H1 (cell line): ENCODE results near the gene GSTO2. TPM values are rescaled to one million over a fixed set of nuclear protein-coding genes. Genes with fewer than 3 reads are reported as not detected.

Experiments used
- CTCF ChIA-PET: fragments of 300-600 bp; sonication (Branson Sonifier 250); formaldehyde crosslinking; loops from one replicate; lab custom pipeline; 2021; ENCODE audit not compliant: partially characterized antibody; lab: Charles Lee
- POLR2A ChIA-PET: fragments of 300-600 bp; sonication (Branson Sonifier 250); formaldehyde crosslinking; loops from one replicate; lab custom pipeline; 2021; ENCODE audit warnings: inconsistent platforms; ENCODE audit not compliant: partially characterized antibody; lab: Charles Lee
- DNase-seq, 2 experiments: peaks; one replicate each; pipeline versions ENCODE4 v3.0.0 to v3.0.0-alpha.2; 2010 to 2022; ENCODE audit warnings: low spot score in 2 of 2, low read depth in 1 of 2, mixed read lengths in 1 of 2
- FAIRE-seq: peaks from 2 replicates; lab custom pipeline; 2011; peaks lifted over from hg19 to GRCh38; lab: Jason Lieb, UNC
- H2AFZ ChIP-seq: 2 replicates; pipeline ENCODE4 v1.8.1; 2012; ENCODE audit warnings: low read length, inconsistent platforms
- H2AK5ac ChIP-seq: 2 replicates; pipeline ENCODE4 v1.6.1; 2013; ENCODE audit warnings: low read depth, low read length
- H2BK120ac ChIP-seq: replicated peaks from 2 replicates; pipeline ENCODE3; 2013; ENCODE audit warnings: low read depth, low read length, inconsistent platforms
- H2BK12ac ChIP-seq: 2 replicates; pipeline ENCODE4 v1.6.1; 2013; ENCODE audit warnings: low read depth, low read length
- H2BK15ac ChIP-seq: 2 replicates; pipeline ENCODE4 v1.6.1; 2013; ENCODE audit warnings: low read length
- H2BK20ac ChIP-seq: 2 replicates; pipeline ENCODE4 v1.6.1; 2013; ENCODE audit warnings: low read length
- H2BK5ac ChIP-seq: 2 replicates; pipeline ENCODE4 v1.6.1; 2013; ENCODE audit warnings: low read depth, low read length
- H3K14ac ChIP-seq: 2 replicates; pipeline ENCODE4 v1.6.1; 2013; ENCODE audit warnings: inconsistent platforms; ENCODE audit not compliant: insufficient read length
- H3K18ac ChIP-seq: 2 replicates; pipeline ENCODE4 v1.6.1; 2013; ENCODE audit warnings: low read length; ENCODE audit errors: extremely low read depth
- H3K23ac ChIP-seq: 2 replicates; pipeline ENCODE4 v1.6.1; 2013; ENCODE audit warnings: inconsistent platforms; ENCODE audit not compliant: insufficient read length
- H3K23me2 ChIP-seq: 2 replicates; pipeline ENCODE4 v1.6.1; 2013; ENCODE audit warnings: low read depth, low read length
- H3K27ac ChIP-seq: 2 replicates; pipeline ENCODE4 v1.6.1; 2011; ENCODE audit warnings: low read depth, low read length, inconsistent platforms
- H3K27me3 ChIP-seq, 4 experiments: replicated peaks in 1 of 4; 1 replicate in 1 of 4; 2 replicates in 3 of 4; pipeline versions ENCODE4 v1.6.1 to v1.8.1; 2011 to 2013; ENCODE audit warnings: low read length in 3 of 4, mild to moderate bottlenecking in 3 of 4, inconsistent platforms in 2 of 4, mixed read lengths in 2 of 4, moderate library complexity in 1 of 4; ENCODE audit not compliant: control insufficient read depth in 3 of 4, insufficient read depth in 3 of 4; ENCODE audit errors: extremely low read depth in 1 of 4
- H3K36me3 ChIP-seq, 4 experiments: 2 replicates each; pipeline versions ENCODE4 v1.6.1 to v1.8.1; 2011 to 2013; ENCODE audit warnings: mild to moderate bottlenecking in 4 of 4, low read length in 3 of 4, moderate library complexity in 2 of 4, control low read depth in 1 of 4, inconsistent platforms in 1 of 4; ENCODE audit not compliant: insufficient read depth in 4 of 4, control insufficient read depth in 2 of 4
- H3K4ac ChIP-seq: replicated peaks from 2 replicates; pipeline ENCODE3; 2013; ENCODE audit warnings: low read length, low read depth, mixed read lengths, inconsistent platforms; ENCODE audit not compliant: insufficient read length
- H3K4me1 ChIP-seq, 4 experiments: replicated peaks in 1 of 4; 1 replicate in 1 of 4; 2 replicates in 3 of 4; pipeline versions ENCODE4 v1.6.1 to v1.8.1; 2011 to 2013; ENCODE audit warnings: low read length in 3 of 4, inconsistent platforms in 2 of 4, mixed read lengths in 1 of 4; ENCODE audit not compliant: insufficient read depth in 4 of 4, control insufficient read depth in 3 of 4
- H3K4me2 ChIP-seq, 2 experiments: 2 replicates each; pipeline versions ENCODE4 v1.6.1 to v1.8.1; 2011 to 2013; ENCODE audit warnings: low read depth in 2 of 2, low read length in 2 of 2, control low read depth in 1 of 2, inconsistent platforms in 1 of 2, mild to moderate bottlenecking in 1 of 2; ENCODE audit not compliant: insufficient read depth in 1 of 2
- H3K4me3 ChIP-seq, 4 experiments: fragments of 200-600, 300-600 bp in 1 of 4; sonication (generic), shearing (Covaris generic), sonication (Bioruptor Twin) in 1 of 4; 2 replicates each; pipeline versions ENCODE4 v1.5.1 to v1.8.1; 2011 to 2016; ENCODE audit warnings: low read length in 4 of 4, low read depth in 3 of 4, control low read depth in 2 of 4, inconsistent platforms in 2 of 4, mild to moderate bottlenecking in 2 of 4, mixed read lengths in 1 of 4, moderate library complexity in 1 of 4; ENCODE audit not compliant: insufficient read depth in 2 of 4; ENCODE audit errors: extremely low read depth in 1 of 4
- H3K56ac ChIP-seq: replicated peaks from 2 replicates; pipeline ENCODE3; 2013; ENCODE audit warnings: low read depth, mild to moderate bottlenecking, mixed read lengths, low read length, inconsistent platforms; ENCODE audit not compliant: insufficient read length
- H3K79me1 ChIP-seq: 2 replicates; pipeline ENCODE4 v1.6.1; 2013; ENCODE audit warnings: low read depth, low read length, control low read depth
- H3K79me2 ChIP-seq, 2 experiments: 2 replicates each; pipeline versions ENCODE4 v1.6.1 to v1.8.1; 2012 to 2013; ENCODE audit warnings: low read length in 2 of 2, mild to moderate bottlenecking in 2 of 2, inconsistent platforms in 1 of 2; ENCODE audit not compliant: insufficient read depth in 2 of 2, control insufficient read depth in 1 of 2
- H3K9ac ChIP-seq, 4 experiments: replicated peaks in 1 of 4; 1 replicate in 1 of 4; 2 replicates in 3 of 4; pipeline versions ENCODE4 v1.6.1 to v1.8.1; 2011 to 2013; ENCODE audit warnings: low read depth in 3 of 4, low read length in 3 of 4, control low read depth in 2 of 4, mild to moderate bottlenecking in 2 of 4, moderate library complexity in 2 of 4, inconsistent platforms in 1 of 4; ENCODE audit errors: extremely low read depth in 1 of 4
- H3K9me3 ChIP-seq, 2 experiments: 2 replicates each; pipeline versions ENCODE4 v1.6.1 to v1.8.1; 2012 to 2013; ENCODE audit warnings: mild to moderate bottlenecking in 2 of 2, moderate library complexity in 2 of 2, control low read depth in 1 of 2, inconsistent platforms in 1 of 2, low read depth in 1 of 2, low read length in 1 of 2, mixed read lengths in 1 of 2; ENCODE audit not compliant: insufficient read depth in 2 of 2
- H4K20me1 ChIP-seq, 2 experiments: replicated peaks in 1 of 2; 2 replicates each; pipeline versions ENCODE3 to v1.8.1; 2011 to 2013; ENCODE audit warnings: inconsistent platforms in 2 of 2, low read length in 2 of 2, mild to moderate bottlenecking in 1 of 2; ENCODE audit not compliant: insufficient read depth in 2 of 2, control insufficient read depth in 1 of 2
- H4K5ac ChIP-seq: 2 replicates; pipeline ENCODE4 v1.6.1; 2013; ENCODE audit warnings: low read length, low read depth, mixed read lengths, inconsistent platforms; ENCODE audit not compliant: insufficient read length
- H4K8ac ChIP-seq: 2 replicates; pipeline ENCODE4 v1.8.0; 2013; ENCODE audit warnings: mild to moderate bottlenecking, moderate library complexity, low read length, inconsistent platforms; ENCODE audit not compliant: insufficient read depth; ENCODE audit errors: extremely low read depth
- H4K91ac ChIP-seq: replicated peaks from 2 replicates; pipeline ENCODE3; 2013; ENCODE audit warnings: low read length, mixed read lengths, inconsistent platforms; ENCODE audit not compliant: insufficient read length
- CBX5 ChIP-seq: fragments of 300-800, 300-1000 bp; sonication (generic); IDR thresholded peaks from 2 replicates; pipeline ENCODE4 v1.7.1; 2016; ENCODE audit warnings: antibody characterized with exemption, low read length, low read depth
- CBX8 ChIP-seq: fragments of 300-800, 300-1000 bp; sonication (generic); IDR thresholded peaks from 2 replicates; pipeline ENCODE4 v1.7.1; 2016; ENCODE audit warnings: low read depth, low read length, borderline replicate concordance
- CEBPB ChIP-seq: IDR thresholded peaks from 2 replicates; pipeline ENCODE4 v1.6.1; 2012; ENCODE audit warnings: low read depth, low read length
- CTBP2 ChIP-seq: IDR thresholded peaks from 2 replicates; pipeline ENCODE4 v1.7.0; 2011; ENCODE audit warnings: borderline replicate concordance, mild to moderate bottlenecking, moderate library complexity, mixed read lengths, low read length; ENCODE audit not compliant: insufficient read depth, insufficient read length
- E2F6 ChIP-seq: IDR thresholded peaks from 2 replicates; pipeline ENCODE4 v1.6.1; 2012; ENCODE audit warnings: inconsistent platforms
- PHF8 ChIP-seq: fragments of 200-600 bp; sonication (generic); conservative IDR thresholded peaks from 2 replicates; pipeline ENCODE4 v1.7.1; 2012; ENCODE audit warnings: low read depth, mild to moderate bottlenecking, inconsistent platforms, low read length, moderate library complexity
- SIN3A ChIP-seq, 2 experiments: IDR thresholded peaks in 1 of 2; conservative IDR thresholded peaks in 1 of 2; 2 replicates each; pipeline ENCODE4 v1.6.1; 2011 to 2012; ENCODE audit warnings: low read length in 2 of 2, improper control_type of control experiment in 1 of 2, low read depth in 1 of 2, mild to moderate bottlenecking in 1 of 2
- SP1 ChIP-seq: IDR thresholded peaks from 2 replicates; pipeline ENCODE4 v1.6.1; 2011; ENCODE audit warnings: low read depth, low read length
- SP4 ChIP-seq: IDR thresholded peaks from 2 replicates; pipeline ENCODE4 v1.6.1; 2012; ENCODE audit warnings: low read length, inconsistent platforms
- ZNF274 ChIP-seq: IDR thresholded peaks from 2 replicates; pipeline ENCODE4 v1.7.0; 2012; ENCODE audit warnings: low read length, borderline replicate concordance; ENCODE audit errors: extremely low read depth
- WGBS, 2 experiments: shearing (Covaris generic) in 1 of 2; methylation state at CpG; one replicate each; pipeline versions ENCODE4 v1.1.6 to v1.1.7; 2013 to 2015; ENCODE audit warnings: low lambda C conversion rate in 2 of 2, mixed read lengths in 2 of 2, inconsistent platforms in 1 of 2, low coverage in 1 of 2, missing lambda C conversion rate in 1 of 2; ENCODE audit not compliant: insufficient replicate concordance in 2 of 2, insufficient coverage in 1 of 2, insufficient read length in 1 of 2; ENCODE audit errors: extremely low coverage in 1 of 2, missing lambda C conversion rate in 1 of 2; 5-methylcytosine and 5-hydroxymethylcytosine counted together
- polyA plus RNA-seq, 7 experiments: library from polyadenylated mRNA; depleted of rRNA in 3 of 7; stranded (reverse) in 5 of 7; unstranded in 2 of 7; fragments of >200 nt in 5 of 7; fragments of 200-250 nt in 2 of 7; gene quantifications; 1 replicate in 5 of 7; 2 replicates in 1 of 7; 4 replicates in 1 of 7; pipeline versions ENCODE4 v1.2.1 to v1.2.3, GENCODE V29; 2011 to 2013; ENCODE audit warnings: missing spikeins in 2 of 7, mixed read lengths in 2 of 7
- total RNA-seq: library from RNA; stranded (reverse); fragmentation: NEBNext Ultra II Directional; extraction: Animal tissue kit (Norgen Biotek cat#: 25700); gene quantifications from 2 replicates; pipeline ENCODE4 v1.2.1, GENCODE V29; 2021

Gene GSTO2
- total and polyA plus RNA-seq, 2 of the 8 experiments (the other 6 are each of a cell fraction or from before 2014, with no cell fraction given), result 13.1 to 41.7 TPM

- no peak for FAIRE-seq
- ChIA-PET CTCF (interaction anchor here (1.1 to 18.5 kb wide), 6 partner anchors 13 to 56 kb away, joined by 3 to 166 read pairs (median 8); partner anchors contain the start of gene CFAP58), POLR2A (interaction anchor here (1.2 to 4.9 kb wide), 3 partner anchors 8 to 25 kb away, joined by 5 to 37 read pairs (median 9); partner anchors contain the start of gene ITPRIP)
- H3K23me2 ChIP-seq, result no peaks in the 10 kb centered on the region
- H2BK5ac ChIP-seq, result peak overlapping the region; percentile 72; the same call in 1 of the 2 replicates
- peak overlapping the region; percentile 82 for H2BK12ac ChIP-seq
- peaks cover 37% of the 10 kb centered on the region for H3K79me1 ChIP-seq
- 69% methylated on average over 8 of the region's 8 CpGs; no CpG with 5 or more reads in 1 of the 2 experiments for WGBS, 2 experiments
- H3K4ac ChIP-seq, result peak overlapping the region; percentile 17
- H3K9ac ChIP-seq, result peak overlapping the region in 1 of 4 experiments; percentile 36; a peak in 1 of 7 replicates
- peak overlapping the region; percentile 78 for H4K91ac ChIP-seq
- H2AFZ ChIP-seq, result no peak overlapping the region
- no peak overlapping the region for H3K14ac ChIP-seq
- no peak overlapping the region for H3K4me3 ChIP-seq
- peak overlapping the region; percentile 35; the same call in 1 of the 2 replicates for H2BK20ac ChIP-seq
- no peak overlapping the region for H4K5ac ChIP-seq
- peaks cover 48 to 79% (median 58%) of the 10 kb centered on the region in 4 experiments for H3K4me1 ChIP-seq
- peak overlapping the region; percentile 53; the same call in 1 of the 2 replicates for H3K27ac ChIP-seq
- no peak overlapping the region for H4K8ac ChIP-seq
- H3K18ac ChIP-seq, result peak overlapping the region; percentile 65
- H2AK5ac ChIP-seq, result peak overlapping the region; percentile 30
- no peaks in the 10 kb centered on the region for H3K9me3 ChIP-seq
- H3K27me3 ChIP-seq, result no peaks in the 10 kb centered on the region
- no peak for DNase-seq
- no peak overlapping the region for H3K23ac ChIP-seq
- peak overlapping the region; percentile 74 for H2BK120ac ChIP-seq
- peak overlapping the region; percentile 51 to 79; a peak in 3 of 4 replicates for H3K4me2 ChIP-seq
- no peak overlapping the region for H3K56ac ChIP-seq
- H4K20me1 ChIP-seq, result peaks cover 4 to 7% of the 10 kb centered on the region in 2 experiments
- peak overlapping the region; percentile 67; the same call in 1 of the 2 replicates for H2BK15ac ChIP-seq
- H3K79me2 ChIP-seq, result peaks cover 16 to 88% of the 10 kb centered on the region in 2 experiments; a peak in 3 of 4 replicates
- H3K36me3 ChIP-seq, result no peaks in the 10 kb centered on the region
- TF ChIP-seq E2F6 (no peak), CBX5 (no peak), ZNF274 (no peak), CBX8 (no peak), CEBPB (no peak), PHF8 (no peak), SIN3A (conservative IDR thresholded peaks at IDR 0.05 in 1 of 2, IDR thresholded peaks at IDR 0.05 in 1 of 2; ENCODE audit: low read depth in 1 of 2, low read length in 2 of 2) (no peak), SP4 (no peak), CTBP2 (no peak), SP1 (no peak)
Measured at GRCh38 chr10:104330168-104331110, 61.5 kb downstream of the GSTO2 start.
